Loucy (cell line): Measurements from ENCODE around the gene TXNDC11.

Experiments used
- EZH2phosphoT487 ChIP-seq: fragments of 200-600 bp; IDR thresholded peaks from 2 replicates; pipeline ENCODE4 v1.6.1; 2018; ENCODE audit warnings: antibody characterized with exemption, mild to moderate bottlenecking, moderate library complexity, borderline replicate concordance
- TF ChIP-seq, protein P1 (sequence below): fragments of 200-600 bp; sonication (generic); conservative IDR thresholded peaks from 2 replicates; pipeline ENCODE4 v1.5.1; 2014; ENCODE audit warnings: mild to moderate bottlenecking, antibody characterized with exemption, low read length

GRCh38 chr16:11633113-11633512 lies 109.5 kb downstream of the TXNDC11 start:
- TF ChIP-seq, protein P1, sequence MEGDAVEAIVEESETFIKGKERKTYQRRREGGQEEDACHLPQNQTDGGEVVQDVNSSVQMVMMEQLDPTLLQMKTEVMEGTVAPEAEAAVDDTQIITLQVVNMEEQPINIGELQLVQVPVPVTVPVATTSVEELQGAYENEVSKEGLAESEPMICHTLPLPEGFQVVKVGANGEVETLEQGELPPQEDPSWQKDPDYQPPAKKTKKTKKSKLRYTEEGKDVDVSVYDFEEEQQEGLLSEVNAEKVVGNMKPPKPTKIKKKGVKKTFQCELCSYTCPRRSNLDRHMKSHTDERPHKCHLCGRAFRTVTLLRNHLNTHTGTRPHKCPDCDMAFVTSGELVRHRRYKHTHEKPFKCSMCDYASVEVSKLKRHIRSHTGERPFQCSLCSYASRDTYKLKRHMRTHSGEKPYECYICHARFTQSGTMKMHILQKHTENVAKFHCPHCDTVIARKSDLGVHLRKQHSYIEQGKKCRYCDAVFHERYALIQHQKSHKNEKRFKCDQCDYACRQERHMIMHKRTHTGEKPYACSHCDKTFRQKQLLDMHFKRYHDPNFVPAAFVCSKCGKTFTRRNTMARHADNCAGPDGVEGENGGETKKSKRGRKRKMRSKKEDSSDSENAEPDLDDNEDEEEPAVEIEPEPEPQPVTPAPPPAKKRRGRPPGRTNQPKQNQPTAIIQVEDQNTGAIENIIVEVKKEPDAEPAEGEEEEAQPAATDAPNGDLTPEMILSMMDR: no peak
- TF ChIP-seq EZH2phosphoT487: no peak
